Measurements from ENCODE around the gene MTFR1L.

DNA sequence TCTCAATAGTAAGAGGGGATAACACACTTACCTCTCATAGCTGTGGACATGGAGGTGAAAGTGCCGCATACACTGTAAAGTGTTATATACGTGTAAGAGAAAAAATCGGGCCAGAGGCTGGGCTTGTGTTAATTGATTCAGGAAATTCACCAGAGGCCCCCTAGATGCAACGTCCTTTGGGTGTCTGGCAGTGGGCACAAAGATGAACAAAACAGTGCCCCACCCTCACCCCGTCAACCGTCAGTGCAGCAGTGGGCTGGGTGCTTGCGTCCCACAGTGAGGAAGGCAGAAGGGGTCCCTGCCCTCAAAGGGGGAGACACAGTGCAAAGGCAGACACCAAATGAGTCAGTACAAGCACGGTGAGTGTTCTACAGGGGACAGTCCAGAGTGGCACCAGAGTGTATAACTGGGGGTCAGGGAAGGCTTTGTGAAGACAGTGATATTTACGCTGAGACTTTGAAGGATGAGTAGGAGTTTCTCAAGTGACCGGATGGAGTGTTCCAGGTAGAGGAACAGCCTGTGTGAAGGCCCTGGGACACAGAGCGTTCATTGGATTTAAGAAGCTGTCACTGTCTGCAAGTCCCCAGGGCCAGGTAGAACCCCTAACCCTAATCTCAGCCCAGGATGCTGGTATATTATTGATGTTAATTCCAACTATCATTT is 6.6 kb upstream of the MTFR1L start:
- TF ChIP-seq POLR2A (IDR thresholded peaks at IDR 0.05) (no peak), CTCF (IDR thresholded peaks at IDR 0.05) (no peak)
